Measurements from ENCODE around the gene TSPAN17.

The TSPAN17 gene

DNA sequence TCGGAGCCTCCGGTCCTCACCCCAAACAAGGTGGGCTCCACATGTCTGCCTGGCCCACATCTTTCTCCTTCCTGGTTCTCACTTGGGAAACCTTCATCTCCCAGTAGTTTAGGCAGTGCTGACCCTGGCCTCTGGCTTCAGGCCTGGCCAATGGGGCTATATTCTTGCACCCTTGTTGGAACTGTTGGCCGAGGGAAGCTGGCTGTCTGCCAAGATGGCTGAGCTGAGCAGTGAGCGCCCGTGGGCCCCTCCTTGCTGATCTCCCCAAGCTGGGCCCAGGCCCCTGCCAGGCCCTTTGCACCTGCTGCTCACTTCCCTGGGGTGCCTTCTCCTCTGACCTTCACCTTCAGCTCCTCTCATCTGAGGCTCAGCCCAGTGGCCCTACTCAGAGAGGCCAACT is 31.3 kb downstream of the TSPAN17 start:
- no peak overlapping the region for H3K4me3 ChIP-seq (replicated peaks; ENCODE audit: low read depth, low read length)
- DNase-seq (ENCODE audit: low read depth) = no peak
- TF ChIP-seq, protein P1, sequence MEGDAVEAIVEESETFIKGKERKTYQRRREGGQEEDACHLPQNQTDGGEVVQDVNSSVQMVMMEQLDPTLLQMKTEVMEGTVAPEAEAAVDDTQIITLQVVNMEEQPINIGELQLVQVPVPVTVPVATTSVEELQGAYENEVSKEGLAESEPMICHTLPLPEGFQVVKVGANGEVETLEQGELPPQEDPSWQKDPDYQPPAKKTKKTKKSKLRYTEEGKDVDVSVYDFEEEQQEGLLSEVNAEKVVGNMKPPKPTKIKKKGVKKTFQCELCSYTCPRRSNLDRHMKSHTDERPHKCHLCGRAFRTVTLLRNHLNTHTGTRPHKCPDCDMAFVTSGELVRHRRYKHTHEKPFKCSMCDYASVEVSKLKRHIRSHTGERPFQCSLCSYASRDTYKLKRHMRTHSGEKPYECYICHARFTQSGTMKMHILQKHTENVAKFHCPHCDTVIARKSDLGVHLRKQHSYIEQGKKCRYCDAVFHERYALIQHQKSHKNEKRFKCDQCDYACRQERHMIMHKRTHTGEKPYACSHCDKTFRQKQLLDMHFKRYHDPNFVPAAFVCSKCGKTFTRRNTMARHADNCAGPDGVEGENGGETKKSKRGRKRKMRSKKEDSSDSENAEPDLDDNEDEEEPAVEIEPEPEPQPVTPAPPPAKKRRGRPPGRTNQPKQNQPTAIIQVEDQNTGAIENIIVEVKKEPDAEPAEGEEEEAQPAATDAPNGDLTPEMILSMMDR (IDR thresholded peaks at IDR 0.05; ENCODE audit: low read length, missing control alignments) = no peak

DNA sequence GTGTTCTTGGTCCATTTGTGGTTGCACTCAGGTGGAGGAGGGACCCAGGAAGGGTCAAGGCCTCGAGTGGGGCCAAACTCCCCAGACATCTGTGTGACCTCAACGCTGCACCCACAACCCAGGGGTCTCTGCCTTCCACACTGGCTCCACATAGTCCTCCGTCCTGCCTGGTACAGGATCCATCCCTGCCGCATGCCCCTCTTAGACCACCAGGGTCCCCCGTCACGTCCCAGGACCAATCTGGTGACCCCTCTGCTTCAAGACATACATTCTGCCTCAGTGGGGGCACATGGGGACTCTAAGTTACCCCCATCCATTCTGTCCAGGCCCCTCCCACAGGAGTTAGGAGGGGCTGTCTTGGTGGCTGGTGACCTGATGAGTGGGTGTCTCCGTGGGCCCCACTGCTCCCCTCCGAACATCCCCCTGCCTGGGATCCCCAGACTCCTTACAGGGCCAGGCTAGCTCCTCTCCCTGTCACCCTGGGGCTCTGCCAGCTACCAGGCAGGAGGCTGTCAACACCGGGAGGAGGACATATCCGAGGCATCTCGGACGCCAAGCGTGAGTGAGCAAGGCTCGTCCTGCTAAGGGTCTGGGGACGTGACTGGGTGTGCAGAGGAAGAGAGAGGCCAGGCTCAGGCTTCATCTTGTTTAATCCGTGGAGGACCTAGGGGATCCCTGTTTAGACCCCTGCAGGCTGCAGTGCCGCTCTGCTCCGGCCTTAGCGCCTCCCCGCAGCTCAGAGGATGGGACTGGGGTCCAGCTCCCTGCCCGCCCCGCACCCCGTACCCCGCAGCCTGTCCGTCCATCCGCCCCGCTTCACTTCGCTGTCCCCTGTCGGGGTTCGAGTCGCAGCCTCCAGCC is 32.3 kb downstream of the TSPAN17 start:
- no peak overlapping the region for H3K4me3 ChIP-seq (replicated peaks; ENCODE audit: low read depth, low read length)
- DNase-seq (ENCODE audit: low read depth) = no peak
- TF ChIP-seq, protein P1 (IDR thresholded peaks at IDR 0.05; ENCODE audit: low read length, missing control alignments) = no peak

DNA sequence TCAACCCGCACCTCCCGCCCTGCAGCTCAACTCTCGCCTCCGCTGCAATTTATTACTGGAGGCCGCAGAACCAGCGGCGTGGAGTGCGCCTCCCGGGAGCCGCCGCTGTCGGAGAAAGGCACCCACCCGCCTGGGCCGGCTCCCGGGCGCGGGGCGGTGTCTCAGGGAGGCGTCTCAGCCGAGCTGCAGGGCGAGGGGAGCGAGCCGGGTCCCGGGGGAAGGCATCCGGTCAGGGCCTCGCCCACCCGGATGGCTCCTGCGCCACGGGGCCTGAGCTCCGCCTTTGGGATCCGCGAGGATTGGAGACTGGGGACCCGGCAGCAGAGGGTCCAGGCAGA is 32.9 kb downstream of the TSPAN17 start:
- no peak overlapping the region for H3K4me3 ChIP-seq (replicated peaks; ENCODE audit: low read depth, low read length)
- TF ChIP-seq, protein P1 (IDR thresholded peaks at IDR 0.05; ENCODE audit: low read length, missing control alignments) = no peak
- DNase-seq (ENCODE audit: low read depth) = no peak

DNA sequence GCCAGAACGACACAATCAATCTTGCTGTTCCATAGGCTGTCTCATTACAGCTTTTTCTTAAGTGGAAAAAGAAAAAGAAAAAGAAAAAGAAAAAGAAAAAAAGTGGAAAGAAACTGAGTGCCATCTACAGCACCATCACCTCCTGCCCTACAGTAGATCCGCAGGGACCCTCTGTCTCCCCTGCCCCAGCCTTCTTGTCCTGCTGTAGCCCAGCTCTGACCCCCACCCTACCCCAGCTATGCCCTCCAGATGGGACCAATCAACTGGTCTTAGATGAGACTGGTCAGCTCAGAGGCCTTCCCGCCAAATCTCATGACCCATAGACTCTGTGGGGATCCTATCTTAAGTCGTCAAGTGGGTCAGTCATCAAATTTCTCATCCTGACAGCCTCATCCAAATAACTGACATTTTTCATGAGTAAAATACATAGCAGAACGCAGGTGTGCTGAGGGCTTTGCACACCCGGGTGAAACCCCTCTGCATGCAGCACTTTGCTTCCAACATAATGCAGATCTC is 34.8 kb downstream of the TSPAN17 start:
- H3K4me3 ChIP-seq (replicated peaks; ENCODE audit: low read depth, low read length) = no peak overlapping the region
- no peak for DNase-seq (ENCODE audit: low read depth)
- TF ChIP-seq, protein P1 (IDR thresholded peaks at IDR 0.05; ENCODE audit: low read length, missing control alignments) = no peak

DNA sequence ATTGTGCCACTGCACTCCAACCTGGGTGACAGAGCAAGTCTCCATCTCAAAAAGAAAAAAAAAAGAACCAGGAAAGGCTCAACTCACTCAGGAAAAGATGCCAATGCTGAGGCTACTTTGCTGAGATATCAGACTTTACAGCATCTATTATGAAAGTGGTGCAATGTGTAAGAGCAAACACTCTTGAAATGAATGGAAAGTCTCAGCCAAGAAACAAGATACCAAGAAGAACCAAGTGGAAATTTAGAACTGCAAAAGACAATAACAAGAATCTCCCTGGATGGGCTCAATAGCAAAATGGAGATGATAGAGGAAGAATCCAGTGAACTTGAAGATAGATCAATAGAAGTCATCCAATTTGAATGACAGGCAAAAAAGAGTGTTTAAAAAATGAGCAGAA is 37.7 kb downstream of the TSPAN17 start:
- H3K4me3 ChIP-seq (replicated peaks; ENCODE audit: low read depth, low read length) = no peak overlapping the region
- TF ChIP-seq, protein P1 (IDR thresholded peaks at IDR 0.05; ENCODE audit: low read length, missing control alignments) = no peak
- no peak for DNase-seq (ENCODE audit: low read depth)

DNA sequence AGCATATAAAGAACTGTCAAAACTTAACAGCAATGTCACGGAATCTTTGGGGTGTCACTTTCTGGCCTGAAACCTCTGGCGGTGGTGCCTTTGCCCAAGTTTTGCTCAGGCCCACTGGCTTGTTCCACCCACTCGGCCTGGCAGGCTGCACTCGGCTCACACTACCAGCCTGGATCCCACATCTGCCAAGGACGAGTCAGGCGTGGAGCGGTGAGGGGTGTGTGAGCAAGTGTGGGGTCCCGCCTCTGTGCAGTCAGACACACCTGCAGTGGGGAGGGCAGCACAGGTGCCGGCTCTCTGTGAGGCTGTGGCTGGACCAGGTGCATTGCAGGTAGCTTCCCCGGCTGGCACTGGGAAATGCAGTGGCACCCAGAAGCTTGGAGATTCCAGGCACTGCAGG is 40.0 kb downstream of the TSPAN17 start:
- DNase-seq (ENCODE audit: low read depth) = no peak
- TF ChIP-seq, protein P1 (IDR thresholded peaks at IDR 0.05; ENCODE audit: low read length, missing control alignments) = no peak

DNA sequence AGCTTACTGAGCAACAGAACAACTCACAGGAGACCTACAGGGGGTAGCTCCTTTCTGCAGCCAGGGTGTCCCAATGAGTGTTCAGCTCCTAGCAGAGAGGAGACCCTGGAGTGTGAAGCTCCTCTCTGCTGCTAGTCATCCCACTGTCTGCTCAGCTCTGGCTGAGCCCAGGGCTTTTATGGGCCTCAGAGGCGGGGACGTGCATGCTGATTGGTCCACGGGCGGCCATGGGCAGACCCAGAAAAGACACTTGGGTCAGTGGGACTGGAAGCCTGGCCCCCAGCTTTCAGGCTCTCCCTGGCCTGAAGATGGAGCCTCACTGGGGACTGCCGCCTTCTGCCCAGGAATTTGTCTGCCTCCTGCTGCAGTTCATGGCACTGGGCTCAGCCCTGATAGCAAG is 40.6 kb downstream of the TSPAN17 start:
- TF ChIP-seq, protein P1 (IDR thresholded peaks at IDR 0.05; ENCODE audit: low read length, missing control alignments) = no peak

More for the DNA sequence above, 40.0 kb downstream of the TSPAN17 start:
- H3K4me3 ChIP-seq (replicated peaks; ENCODE audit: low read depth, low read length) = no peak overlapping the region

More for the DNA sequence above, 40.6 kb downstream of the TSPAN17 start:
- no peak overlapping the region for H3K4me3 ChIP-seq (replicated peaks; ENCODE audit: low read depth, low read length)
- DNase-seq (ENCODE audit: low read depth) = no peak
